AG04449 (cell line): Measurements from ENCODE around the gene DMXL1.

Experiments
- CTCF ChIA-PET: fragments of 350-600 bp; formaldehyde crosslinking; extraction: SDS; loops from one replicate; lab custom pipeline; 2021; ENCODE audit warnings: antibody characterized with exemption; lab: Yijun Ruan, JAX
- POLR2A ChIA-PET: fragments of 400-600, 350-600 bp; formaldehyde crosslinking; extraction: SDS; loops from one replicate; lab custom pipeline; 2020; ENCODE audit warnings: antibody characterized with exemption, inconsistent platforms; lab: Yijun Ruan, JAX
- DNase-seq: peaks from one replicate; pipeline ENCODE4 v3.0.0-alpha.2; 2010; ENCODE audit warnings: low read depth, low spot score
- H3K4me3 ChIP-seq: 2 replicates; pipeline ENCODE4 v1.5.1; 2011; ENCODE audit warnings: low read depth, mild to moderate bottlenecking, control low read depth, low read length
- CTCF ChIP-seq: IDR thresholded peaks from one replicate; pipeline ENCODE4 v1.5.1; 2011; ENCODE audit warnings: mild to moderate bottlenecking, moderate library complexity, low read length, control low read depth, inconsistent platforms; ENCODE audit not compliant: insufficient read depth; ENCODE audit errors: missing control alignments

Gene DMXL1

GRCh38 chr5:119269061-119269944 is 198.4 kb downstream of the DMXL1 start:
- no peak for DNase-seq
- CTCF ChIA-PET = interaction anchor here (0.9 to 2.1 kb wide), 10 partner anchors 20 to 282 kb away, joined by 3 to 16 read pairs (median 4); no protein-coding TSS in a partner anchor
- POLR2A ChIA-PET = interaction anchor here (0.6 to 1.8 kb wide), 6 partner anchors 19 to 143 kb away, joined by 3 to 6 read pairs (median 4); partner anchors contain the start of gene TNFAIP8
- peak overlapping the region; percentile 89 for H3K4me3 ChIP-seq
- TF ChIP-seq CTCF = no peak

- ChIA-PET CTCF (interaction anchor here (0.9 to 2.1 kb wide), 7 partner anchors 11 to 283 kb away, joined by 3 to 16 read pairs (median 4); no protein-coding TSS in a partner anchor), POLR2A (interaction anchor here (0.6 kb wide), 1 partner anchor 112 kb away, joined by 3 read pairs; no protein-coding TSS in a partner anchor)
- H3K4me3 ChIP-seq = no peak overlapping the region
- no peak for TF ChIP-seq CTCF
- no peak for DNase-seq
These were observed 199.3 kb downstream of the DMXL1 start for GRCh38 chr5:119270121-119270565.

GRCh38 chr5:119270960-119271757 is 200.3 kb downstream of the DMXL1 start:
- TF ChIP-seq CTCF = no peak
- ChIA-PET CTCF (interaction anchor here (0.7 to 3.0 kb wide), 5 partner anchors 12 to 284 kb away, joined by 3 to 16 read pairs (median 4); partner anchors contain the start of gene DTWD2), POLR2A (no interaction called here)
- DNase-seq = no peak
- no peak overlapping the region for H3K4me3 ChIP-seq

DNA sequence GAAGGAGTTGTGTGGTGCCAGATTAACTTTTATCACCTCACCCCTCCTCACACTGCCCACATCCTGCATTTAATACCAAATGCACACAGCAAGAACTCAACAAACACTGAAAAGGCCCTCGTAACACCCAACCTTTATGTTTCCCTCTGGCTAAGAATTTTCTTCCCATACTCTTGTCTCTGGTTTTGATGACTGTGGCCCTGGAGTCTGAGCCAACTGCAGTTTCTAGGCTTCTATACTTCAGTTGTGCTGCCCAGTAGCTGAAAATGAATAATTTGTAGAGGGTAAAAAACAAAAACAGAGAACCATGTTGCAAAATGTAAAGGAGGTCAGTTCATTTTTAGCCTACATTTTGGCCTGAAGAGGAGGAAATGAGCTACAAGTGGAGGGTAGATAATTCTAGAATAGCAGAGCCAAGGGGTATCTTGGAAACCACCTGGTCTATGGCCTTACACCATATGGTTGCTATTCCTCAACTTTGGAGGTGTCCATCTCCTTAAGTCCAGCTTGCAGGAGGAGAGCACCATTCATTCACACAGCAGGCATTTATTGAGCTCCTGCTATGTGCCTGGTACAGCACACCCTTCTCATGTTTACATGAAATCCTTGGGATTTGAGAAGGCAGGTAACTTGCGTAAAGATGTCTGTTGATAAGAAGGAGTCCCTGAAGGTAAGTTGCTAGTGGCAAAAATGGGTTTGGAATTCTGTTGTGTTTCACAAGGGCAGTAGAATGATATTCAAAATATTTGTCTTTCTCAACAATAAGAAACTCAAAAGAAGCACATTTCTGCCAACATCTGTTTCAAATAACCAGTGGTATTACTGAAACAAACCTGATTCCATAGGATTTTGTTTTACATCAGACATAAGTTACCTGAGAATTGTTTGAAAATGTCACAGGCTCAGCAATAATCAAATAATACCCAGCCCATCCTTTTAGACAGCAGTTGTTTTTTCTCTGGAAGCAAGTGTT is 201.2 kb downstream of the DMXL1 start:
- ChIA-PET POLR2A (no interaction called here), CTCF (interaction anchor here (0.7 to 3.0 kb wide), 2 partner anchors 140 to 284 kb away, joined by 3 to 10 read pairs; partner anchors contain the start of gene DTWD2)
- DNase-seq = no peak
- H3K4me3 ChIP-seq = no peak overlapping the region
- TF ChIP-seq CTCF = no peak

- H3K4me3 ChIP-seq = no peak overlapping the region
- no peak for TF ChIP-seq CTCF
- CTCF ChIA-PET = interaction anchor here (0.7 to 3.0 kb wide), 4 partner anchors 10 to 286 kb away, joined by 3 to 10 read pairs (median 4); partner anchors contain the start of gene DTWD2
- POLR2A ChIA-PET = interaction anchor here (0.5 kb wide), 1 partner anchor 118 kb away, joined by 3 read pairs; no protein-coding TSS in a partner anchor
- DNase-seq = no peak
These were observed 202.5 kb downstream of the DMXL1 start for GRCh38 chr5:119273391-119273839.
